Peyer's patch (tissue), 4 donors: ENCODE data around the gene BMP7. TPM values are rescaled to one million over a fixed set of nuclear protein-coding genes. Genes with fewer than 3 reads are reported as not detected.

ENCODE experiments used
- DNase-seq, 3 donors: peaks; one replicate each; pipeline ENCODE4 v3.0.0-alpha.2; 2017 to 2019
- H3K27ac ChIP-seq, 4 donors: fragments of 200-600 bp; sonication (generic); one replicate each; pipeline ENCODE4 v1.5.1; 2016 to 2019
- H3K27me3 ChIP-seq, 2 donors: fragments of 200-600 bp; sonication (generic); one replicate each; pipeline ENCODE4 v1.5.1; 2019
- H3K36me3 ChIP-seq, 3 donors: fragments of 200-600 bp; sonication (generic); one replicate each; pipeline ENCODE4 v1.5.1; 2016 to 2019
- H3K4me1 ChIP-seq, 4 donors: fragments of 200-600 bp; sonication (generic); one replicate each; pipeline ENCODE4 v1.5.1; 2016 to 2019
- H3K4me3 ChIP-seq, 4 donors: fragments of 200-600 bp; sonication (generic); 1 replicate in 3 of 4; 2 replicates in 1 of 4; pipeline ENCODE4 v1.5.1; 2016 to 2019; ENCODE audit warnings: mild to moderate bottlenecking in 1 of 4
- H3K9me3 ChIP-seq, 4 donors: fragments of 200-600 bp; sonication (generic); one replicate each; pipeline ENCODE4 v1.5.1; 2016 to 2019; ENCODE audit warnings: mild to moderate bottlenecking in 1 of 4
- POLR2A ChIP-seq, 2 donors: fragments of 450-650 bp; IDR thresholded peaks; one replicate each; pipeline ENCODE4 v1.5.1; 2017; ENCODE audit warnings: antibody characterized with exemption in 2 of 2, mild to moderate bottlenecking in 2 of 2, moderate library complexity in 2 of 2
- total RNA-seq, 4 donors: library from RNA; depleted of rRNA; stranded (reverse); fragments of >200 nt; gene quantifications; one replicate each; pipeline ENCODE4 v1.1.0, GENCODE V29; 2016
- TF ChIP-seq, protein P1 (sequence below), 6 experiments: fragments of 450-650 bp in 4 of 6; fragments of 200-600 bp in 2 of 6; sonication (generic) in 1 of 6; IDR thresholded peaks; one replicate each; pipeline ENCODE4 v1.5.1; 2017 to 2019; ENCODE audit warnings: antibody characterized with exemption in 6 of 6, mild to moderate bottlenecking in 3 of 6, moderate library complexity in 1 of 6

Gene BMP7
- total RNA-seq, 4 donors from 2014 or later = 0.67 to 2.7 TPM; not detected in 2

DNA sequence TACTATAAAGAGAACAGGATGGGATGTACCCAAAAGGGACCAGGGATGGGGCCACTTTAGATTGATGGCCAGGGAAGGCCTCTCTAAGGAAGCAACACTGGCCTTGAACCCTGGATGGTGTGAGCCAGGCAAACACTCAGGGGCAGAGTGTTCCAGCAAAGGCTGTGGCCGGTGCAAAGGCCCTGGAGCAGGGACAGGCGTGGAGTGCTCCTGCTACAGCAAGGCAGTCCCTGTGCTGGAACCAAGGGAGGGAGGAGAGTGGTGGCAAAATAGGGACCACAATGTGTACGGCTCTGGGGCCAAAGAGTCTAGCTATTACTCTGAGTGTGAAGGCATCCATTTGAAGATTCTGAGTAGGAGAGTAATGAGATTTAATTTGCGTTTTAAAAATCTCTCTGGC is 131.6 kb downstream of the BMP7 start:
- no peaks in the 10 kb centered on the region for H3K27me3 ChIP-seq
- H3K9me3 ChIP-seq = no peaks in the 10 kb centered on the region
- H3K36me3 ChIP-seq = no peaks in the 10 kb centered on the region
- no peak overlapping the region for H3K27ac ChIP-seq
- no peak for DNase-seq
- TF ChIP-seq, protein P1, sequence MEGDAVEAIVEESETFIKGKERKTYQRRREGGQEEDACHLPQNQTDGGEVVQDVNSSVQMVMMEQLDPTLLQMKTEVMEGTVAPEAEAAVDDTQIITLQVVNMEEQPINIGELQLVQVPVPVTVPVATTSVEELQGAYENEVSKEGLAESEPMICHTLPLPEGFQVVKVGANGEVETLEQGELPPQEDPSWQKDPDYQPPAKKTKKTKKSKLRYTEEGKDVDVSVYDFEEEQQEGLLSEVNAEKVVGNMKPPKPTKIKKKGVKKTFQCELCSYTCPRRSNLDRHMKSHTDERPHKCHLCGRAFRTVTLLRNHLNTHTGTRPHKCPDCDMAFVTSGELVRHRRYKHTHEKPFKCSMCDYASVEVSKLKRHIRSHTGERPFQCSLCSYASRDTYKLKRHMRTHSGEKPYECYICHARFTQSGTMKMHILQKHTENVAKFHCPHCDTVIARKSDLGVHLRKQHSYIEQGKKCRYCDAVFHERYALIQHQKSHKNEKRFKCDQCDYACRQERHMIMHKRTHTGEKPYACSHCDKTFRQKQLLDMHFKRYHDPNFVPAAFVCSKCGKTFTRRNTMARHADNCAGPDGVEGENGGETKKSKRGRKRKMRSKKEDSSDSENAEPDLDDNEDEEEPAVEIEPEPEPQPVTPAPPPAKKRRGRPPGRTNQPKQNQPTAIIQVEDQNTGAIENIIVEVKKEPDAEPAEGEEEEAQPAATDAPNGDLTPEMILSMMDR (IDR thresholded peaks at IDR 0.05) = no peak
- TF ChIP-seq POLR2A (IDR thresholded peaks at IDR 0.05) = no peak
- no peak overlapping the region for H3K4me3 ChIP-seq
- no peaks in the 10 kb centered on the region for H3K4me1 ChIP-seq

DNA sequence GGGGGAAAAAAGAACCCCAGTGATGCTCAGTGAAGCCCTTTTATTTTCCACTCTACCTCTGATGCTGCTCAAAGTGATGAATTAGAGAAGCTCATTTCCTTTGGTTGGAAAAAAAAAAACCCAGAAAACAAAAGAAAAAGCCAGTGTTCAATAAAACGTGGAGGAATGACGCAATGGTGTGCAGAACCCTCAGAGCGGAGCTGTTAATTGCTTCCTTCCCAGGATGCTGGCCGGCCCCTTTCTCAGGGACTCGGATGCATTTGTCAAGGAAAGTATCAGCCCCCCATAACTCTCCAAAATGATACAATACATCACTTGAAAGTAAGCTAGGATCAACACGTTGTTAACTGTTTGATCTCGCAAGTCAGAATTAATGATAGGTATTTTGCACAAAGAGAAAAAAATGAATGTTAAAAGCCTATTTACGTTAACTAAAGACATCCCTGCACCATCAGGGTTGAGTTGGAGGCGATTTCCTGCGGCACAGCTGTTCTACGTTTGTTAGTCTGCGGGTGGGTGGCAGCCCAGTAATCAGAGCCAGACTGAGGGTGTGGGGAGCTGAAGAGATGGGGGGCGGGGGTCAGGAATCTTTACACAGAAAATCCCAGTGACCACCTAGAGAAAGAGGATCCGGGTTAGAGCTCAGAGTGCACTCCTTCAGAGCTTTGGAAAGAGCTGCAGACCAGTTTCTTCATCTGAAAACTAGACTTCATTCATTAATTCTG is 132.4 kb downstream of the BMP7 start:
- H3K9me3 ChIP-seq = no peaks in the 10 kb centered on the region
- H3K36me3 ChIP-seq = no peaks in the 10 kb centered on the region
- no peak overlapping the region for H3K27ac ChIP-seq
- H3K27me3 ChIP-seq = no peaks in the 10 kb centered on the region
- no peak overlapping the region for H3K4me3 ChIP-seq
- no peak for DNase-seq
- TF ChIP-seq, protein P1 (IDR thresholded peaks at IDR 0.05) = no peak
- TF ChIP-seq POLR2A (IDR thresholded peaks at IDR 0.05) = no peak
- H3K4me1 ChIP-seq = no peaks in the 10 kb centered on the region

DNA sequence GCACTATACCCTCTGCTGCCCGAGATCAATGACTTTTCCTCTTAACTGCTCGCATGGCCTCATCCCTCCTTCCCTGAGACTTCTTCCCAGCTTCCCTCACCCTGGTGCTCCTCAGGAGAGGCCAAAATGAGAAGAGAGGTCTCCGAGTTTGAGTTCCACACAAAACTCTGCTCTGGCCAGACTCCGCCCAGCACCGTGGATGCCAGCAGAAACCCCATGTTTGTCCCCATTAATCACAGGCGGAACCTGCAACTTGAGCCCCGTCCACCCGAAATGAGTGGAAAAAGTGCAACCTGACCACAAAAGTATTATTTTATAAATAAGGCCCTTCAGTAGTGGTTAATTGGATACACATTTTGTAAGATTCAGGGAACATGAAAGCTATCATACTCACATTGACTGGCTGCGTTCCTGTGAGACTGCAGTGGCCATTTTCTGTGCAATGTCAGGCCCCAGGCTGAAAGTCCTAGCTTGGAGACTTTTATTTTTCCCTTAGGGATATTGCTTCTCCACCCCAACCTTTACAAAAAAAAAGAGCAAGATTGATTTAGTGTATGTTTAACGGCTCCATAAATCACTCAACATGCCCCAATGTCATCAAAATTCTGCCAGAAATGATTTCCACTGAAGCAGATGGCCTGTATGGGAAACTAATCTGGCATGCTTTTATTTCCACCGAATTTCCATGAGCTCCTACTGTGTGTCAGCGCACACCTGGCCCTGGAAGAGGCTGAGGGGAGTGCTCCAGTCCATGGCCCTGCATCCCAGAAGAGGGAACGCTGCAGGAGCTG is 134.6 kb downstream of the BMP7 start:
- H3K9me3 ChIP-seq = no peaks in the 10 kb centered on the region
- H3K27me3 ChIP-seq = no peaks in the 10 kb centered on the region
- H3K27ac ChIP-seq = no peak overlapping the region
- H3K4me1 ChIP-seq = no peaks in the 10 kb centered on the region
- H3K4me3 ChIP-seq = no peak overlapping the region
- H3K36me3 ChIP-seq = no peaks in the 10 kb centered on the region
- TF ChIP-seq, protein P1 (IDR thresholded peaks at IDR 0.05) = no peak
- TF ChIP-seq POLR2A (IDR thresholded peaks at IDR 0.05) = no peak
- DNase-seq = no peak

DNA sequence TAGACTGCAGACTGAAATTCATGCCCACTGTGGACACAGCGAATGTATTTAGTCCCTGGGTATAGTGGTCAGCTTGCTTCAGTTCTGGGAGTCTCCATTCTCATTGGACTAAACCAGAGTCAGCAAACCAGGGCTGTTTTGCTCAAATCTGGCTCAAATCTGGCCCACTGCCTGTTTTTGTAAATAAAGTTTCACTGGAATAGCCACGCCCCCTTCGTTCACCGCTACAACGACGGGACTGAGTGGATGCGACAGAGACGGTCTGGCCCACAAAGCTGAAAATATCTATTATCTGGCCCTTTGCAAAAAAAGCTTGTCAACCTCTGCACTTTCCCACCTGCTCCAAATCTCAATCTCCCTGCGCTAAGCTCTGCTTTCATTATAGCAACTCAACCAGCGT is 135.4 kb downstream of the BMP7 start:
- Histone ChIP-seq H3K4me3 (no peak overlapping the region), H3K9me3 (no peaks in the 10 kb centered on the region), H3K27ac (no peak overlapping the region), H3K4me1 (no peaks in the 10 kb centered on the region), H3K36me3 (no peaks in the 10 kb centered on the region), H3K27me3 (no peaks in the 10 kb centered on the region)
- TF ChIP-seq, protein P1 (IDR thresholded peaks at IDR 0.05) = no peak
- no peak for DNase-seq

DNA sequence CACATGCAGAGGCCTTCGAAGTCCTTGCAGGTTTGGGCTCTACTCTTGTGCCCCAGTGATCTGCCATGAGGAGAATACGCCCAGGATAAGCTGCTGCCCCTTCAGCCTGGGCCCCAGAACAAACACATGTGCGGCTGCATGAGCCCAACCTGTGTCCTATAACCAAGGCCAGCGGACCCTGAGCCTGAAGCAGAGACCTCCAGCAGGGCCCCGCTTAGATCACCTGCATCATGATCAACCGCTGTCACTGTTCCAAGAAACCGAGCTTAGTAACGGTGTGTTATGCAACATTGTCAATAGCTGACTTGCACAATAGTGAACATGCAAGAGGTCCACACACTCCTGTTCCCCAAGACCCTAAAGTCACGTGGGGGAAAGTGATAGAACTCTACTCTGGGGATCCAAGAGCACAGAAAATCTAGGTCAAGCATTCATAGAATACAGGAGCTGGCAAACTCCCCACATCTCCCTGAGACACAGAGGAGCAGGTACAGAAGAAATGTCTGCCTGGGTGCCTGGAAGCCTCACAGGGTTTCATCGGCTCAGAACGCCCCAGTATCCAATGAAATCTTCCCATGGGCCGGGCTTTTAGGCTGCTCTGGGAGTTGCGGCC is 136.2 kb downstream of the BMP7 start:
- H3K36me3 ChIP-seq = no peaks in the 10 kb centered on the region
- no peaks in the 10 kb centered on the region for H3K4me1 ChIP-seq
- no peak overlapping the region for H3K4me3 ChIP-seq
- DNase-seq = no peak
- no peaks in the 10 kb centered on the region for H3K9me3 ChIP-seq
- TF ChIP-seq, protein P1 (IDR thresholded peaks at IDR 0.05) = no peak
- no peak for TF ChIP-seq POLR2A (IDR thresholded peaks at IDR 0.05)
- no peaks in the 10 kb centered on the region for H3K27me3 ChIP-seq
- H3K27ac ChIP-seq = no peak overlapping the region
